ENCODE data around the gene IZUMO2.
"Not testable (repeated sequence)": the region's sequence is repeated elsewhere in the genome, so short reads cannot be mapped to it uniquely, and the experiment has no call there.

Gene IZUMO2

DNA sequence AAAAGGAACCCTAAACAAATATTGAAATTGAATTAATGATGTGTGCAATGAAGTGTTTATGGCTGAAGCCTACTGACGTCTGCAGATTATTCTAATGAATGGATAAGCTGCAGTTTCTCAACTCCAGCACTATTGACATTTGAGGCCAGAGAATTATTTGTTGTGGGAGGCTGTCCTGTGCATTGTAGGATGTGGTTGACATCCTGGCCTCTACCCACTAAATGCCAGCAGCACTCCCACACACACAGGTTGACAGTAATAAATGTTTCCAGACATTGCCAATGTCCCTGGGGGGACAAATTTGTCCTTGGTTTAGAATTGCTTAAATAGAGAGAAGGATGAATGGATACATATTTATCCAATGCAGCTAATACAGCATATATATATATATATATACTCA lies 21.1 kb upstream of the IZUMO2 start:
- no peak for DNase-seq (ENCODE audit: low read depth)

DNA sequence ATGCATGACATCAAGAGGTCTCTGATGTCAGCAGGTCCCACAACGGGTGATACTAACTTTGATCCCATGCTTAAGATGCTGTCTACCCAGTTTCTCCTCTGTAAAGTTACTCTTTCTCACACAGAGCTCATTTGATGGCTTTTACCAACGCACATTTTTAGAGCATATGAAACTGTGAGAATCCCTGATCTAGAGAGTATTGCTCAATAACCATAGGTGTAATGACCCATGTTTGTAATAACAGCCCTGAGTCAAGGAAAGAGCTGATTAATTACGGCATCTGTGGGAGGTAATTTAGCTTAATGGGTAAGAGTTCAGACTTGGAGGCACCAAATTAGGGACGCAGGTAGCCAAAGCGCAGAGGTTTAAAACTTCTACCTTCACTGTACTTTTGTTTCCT lies 18.0 kb upstream of the IZUMO2 start:
- no peak for DNase-seq (ENCODE audit: low read depth)

DNA sequence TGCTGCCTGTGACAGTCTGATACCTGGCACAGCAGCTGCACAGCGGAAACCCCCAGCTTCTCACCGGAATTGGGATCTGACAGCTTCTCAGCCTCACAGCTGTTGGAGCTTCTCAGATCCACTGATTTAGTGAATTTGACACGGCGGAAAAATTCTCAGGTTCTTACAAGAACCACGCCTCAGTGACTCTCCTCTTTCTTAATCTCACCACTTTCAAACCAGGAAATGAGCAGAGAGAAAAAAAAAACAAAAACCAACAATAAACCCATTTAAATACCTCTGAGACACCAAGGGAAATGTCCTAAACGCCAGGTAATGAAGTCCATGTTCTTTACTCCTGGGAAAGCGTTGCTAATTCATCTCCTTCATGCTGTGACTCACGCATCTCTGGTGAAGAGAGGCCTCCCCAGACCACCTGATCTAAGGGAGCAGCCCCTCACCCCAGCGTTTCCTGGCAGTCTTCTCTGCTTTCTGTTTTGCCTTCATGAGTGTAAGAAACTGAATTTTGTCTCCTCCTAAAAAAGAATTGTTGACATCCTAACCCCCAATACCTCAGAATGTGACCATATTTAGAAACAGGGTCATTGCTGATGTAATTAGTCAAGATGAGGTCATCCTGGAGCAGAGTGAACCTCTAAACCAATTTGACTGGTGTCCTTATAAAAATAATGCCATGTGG lies 15.9 kb upstream of the IZUMO2 start:
- no peak for DNase-seq (ENCODE audit: low read depth)

- DNase-seq (ENCODE audit: low read depth): no peak
These were observed 15.2 kb upstream of the IZUMO2 start for GRCh38 chr19:50178320-50178719.

- no peak for DNase-seq (ENCODE audit: low read depth)
These were observed 13.7 kb upstream of the IZUMO2 start for GRCh38 chr19:50176775-50177174.

DNA sequence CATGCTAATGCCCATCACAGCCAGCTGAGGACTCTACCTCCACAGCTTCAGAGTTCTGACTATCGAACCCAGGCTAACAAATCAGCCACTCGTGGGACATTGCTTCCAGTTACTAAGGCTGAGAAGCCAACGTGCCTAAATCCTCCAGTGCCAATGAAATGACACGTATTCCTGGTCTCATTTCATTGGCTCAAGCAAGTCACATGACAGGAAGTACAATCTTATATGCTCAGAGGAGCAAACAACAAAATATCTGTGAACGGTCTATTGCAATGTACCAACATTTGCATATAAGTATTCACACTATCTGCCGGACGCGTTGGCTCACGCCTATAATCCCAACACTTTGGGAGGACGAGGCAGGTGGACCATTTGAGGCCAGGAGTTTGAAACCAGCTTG lies 12.8 kb upstream of the IZUMO2 start:
- DNase-seq (ENCODE audit: low read depth): no peak

GRCh38 chr19:50174100-50174793 lies 11.2 kb upstream of the IZUMO2 start:
- no peak for DNase-seq (ENCODE audit: low read depth)

DNA sequence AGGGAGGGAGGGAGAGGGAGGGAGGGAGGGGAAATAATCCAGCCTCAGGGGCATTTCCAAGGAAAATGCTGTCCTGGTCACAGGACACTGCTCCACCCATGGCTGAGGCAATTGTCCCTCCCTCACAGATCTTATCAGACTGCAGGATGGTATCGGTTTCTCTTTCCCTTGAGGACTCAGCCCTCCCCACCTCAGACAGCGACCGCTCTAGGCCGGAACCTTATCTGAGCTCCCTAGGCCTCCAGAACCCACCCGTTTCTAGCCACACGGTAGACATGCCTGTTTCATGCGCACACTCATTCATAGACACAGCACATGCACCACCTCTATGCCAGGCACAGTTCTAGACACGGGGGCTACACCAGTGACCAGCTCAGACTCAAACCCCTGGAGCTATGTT lies 10.0 kb upstream of the IZUMO2 start:
- no peak for DNase-seq (ENCODE audit: low read depth)

DNA sequence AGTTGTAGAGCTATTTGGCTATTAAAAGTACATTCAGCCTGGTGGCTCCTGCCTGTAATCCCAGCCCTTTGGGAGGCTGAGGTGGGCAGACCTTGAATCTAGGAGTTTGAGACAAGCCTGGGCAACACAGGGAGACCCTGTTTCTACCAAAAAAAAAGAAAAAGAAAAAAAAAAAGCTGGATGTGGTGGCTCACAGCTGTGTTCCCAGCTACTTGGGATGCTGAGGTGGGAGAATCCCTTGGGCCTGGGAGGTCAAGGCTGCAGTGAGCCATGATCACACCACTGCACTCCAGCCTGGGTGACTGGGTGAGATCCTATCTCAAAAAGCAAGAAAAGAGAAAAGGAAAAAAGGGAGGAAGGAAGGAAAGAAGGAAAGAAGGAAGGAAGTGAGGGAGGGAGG lies 9.6 kb upstream of the IZUMO2 start:
- no peak for DNase-seq (ENCODE audit: low read depth)

GRCh38 chr19:50171752-50172151 lies 8.7 kb upstream of the IZUMO2 start:
- DNase-seq (ENCODE audit: low read depth): no peak

- DNase-seq (ENCODE audit: low read depth): no peak
These were observed 4.2 kb upstream of the IZUMO2 start for GRCh38 chr19:50167314-50167721.

DNA sequence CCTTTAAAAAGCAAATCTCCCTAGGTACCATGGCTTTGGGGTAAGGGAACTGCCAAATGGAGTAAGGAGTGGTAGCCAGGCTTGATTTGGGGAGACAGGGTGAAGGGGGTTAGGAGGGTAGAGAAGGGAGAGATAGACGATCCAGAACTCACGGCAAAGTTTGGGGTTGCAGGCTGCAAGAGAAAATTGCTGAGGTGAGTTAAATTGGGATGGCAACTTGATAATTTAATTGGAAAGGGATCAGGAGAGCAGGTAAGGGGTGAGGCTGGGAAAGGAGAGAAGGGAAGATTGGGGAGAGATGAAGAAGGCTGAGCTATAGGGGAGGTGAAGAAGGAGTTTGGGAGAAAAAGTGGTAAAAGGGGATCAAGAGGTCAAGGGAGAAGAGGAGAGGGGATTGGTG lies 4.0 kb downstream of the IZUMO2 start:
- no peak for DNase-seq (ENCODE audit: low read depth)

DNA sequence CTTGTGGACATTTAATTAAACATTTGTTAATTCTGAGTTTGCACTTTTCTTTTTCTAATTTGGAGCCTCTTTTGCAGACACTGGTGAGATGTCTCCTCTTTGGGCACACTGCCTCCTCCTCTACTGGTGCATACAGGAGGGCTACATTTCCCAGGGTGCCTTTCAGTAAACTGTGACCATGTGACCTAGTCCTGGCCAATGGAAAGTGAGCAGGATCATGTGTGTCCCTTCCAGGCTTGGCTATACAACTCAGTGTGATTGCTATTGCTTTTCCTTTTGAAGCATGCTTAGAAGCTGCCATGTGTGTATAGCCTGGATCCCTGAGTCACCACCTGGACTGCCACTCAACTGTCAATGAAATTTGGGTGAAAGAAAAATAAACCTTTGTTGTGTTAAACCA lies 4.5 kb downstream of the IZUMO2 start:
- no peak for DNase-seq (ENCODE audit: low read depth)

DNA sequence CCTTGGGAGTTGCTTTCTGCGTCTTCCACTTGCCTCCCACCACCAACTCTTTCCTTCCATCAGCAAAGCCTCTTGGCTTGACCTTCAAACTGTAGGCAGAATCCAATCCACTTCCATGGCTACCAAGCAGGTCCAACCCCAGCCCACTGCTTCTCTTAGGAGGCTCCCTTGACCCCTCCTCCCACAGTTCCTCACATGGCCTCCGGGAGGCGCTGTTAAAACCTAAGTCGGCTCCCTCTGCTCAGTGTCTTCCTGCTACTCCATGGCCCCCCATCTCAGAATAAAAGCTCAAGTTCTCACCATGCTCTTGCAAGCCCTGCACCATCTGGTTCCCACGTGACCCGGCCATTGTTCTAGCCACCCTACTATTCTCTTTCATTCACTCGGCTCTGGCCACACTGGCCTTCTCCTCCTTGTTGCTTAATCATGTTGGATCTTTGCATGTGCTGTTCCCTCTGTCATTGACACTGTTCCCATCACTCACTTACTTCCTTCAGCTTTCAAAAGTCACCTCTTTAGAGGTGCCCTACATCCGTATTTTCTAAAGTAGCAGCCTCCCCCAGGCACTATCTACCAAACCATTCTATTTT lies 7.5 kb downstream of the IZUMO2 start:
- no peak for DNase-seq (ENCODE audit: low read depth)

DNA sequence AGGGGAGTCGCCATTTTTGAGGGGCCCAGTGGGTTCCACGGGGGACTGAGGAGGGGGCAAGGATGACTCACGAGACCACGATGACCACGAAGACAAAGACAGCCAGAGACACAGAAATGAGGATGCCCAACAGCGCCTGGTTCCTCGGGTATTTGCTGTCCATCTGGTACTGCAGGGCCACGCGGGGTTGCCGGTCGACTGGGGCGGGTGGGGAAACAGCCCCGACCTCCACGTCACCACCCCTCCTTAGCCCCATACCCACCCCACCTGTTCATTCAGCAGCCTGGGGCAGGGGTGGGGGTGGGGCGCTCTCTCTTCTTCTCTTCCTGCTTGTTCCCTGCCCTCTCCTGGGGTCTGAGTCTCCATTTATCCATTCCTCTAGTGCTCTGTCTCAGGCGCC lies 8.6 kb downstream of the IZUMO2 start:
- no peak for DNase-seq (ENCODE audit: low read depth)

DNA sequence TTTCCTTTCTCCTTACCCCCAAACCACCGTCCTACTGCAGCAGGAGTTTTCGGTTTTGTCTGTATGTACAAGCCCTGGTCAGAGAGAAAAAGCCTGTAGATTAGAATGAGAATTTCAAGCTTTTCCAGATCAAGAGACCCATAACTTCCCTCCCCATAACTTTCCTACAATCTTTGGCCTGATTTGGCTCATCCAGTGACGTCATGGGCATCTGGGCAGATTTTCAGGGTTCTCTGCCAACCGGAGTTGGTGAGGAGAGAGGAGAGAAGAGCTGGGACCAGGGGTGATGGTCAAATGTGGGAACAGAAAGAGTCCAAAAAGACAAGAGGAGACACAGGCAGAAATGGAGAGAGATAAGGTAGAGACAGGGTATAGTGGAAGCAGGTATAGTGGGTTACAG lies 10.5 kb downstream of the IZUMO2 start:
- no peak for DNase-seq (ENCODE audit: low read depth)

GRCh38 chr19:50148528-50148927 lies 14.6 kb downstream of the IZUMO2 start:
- no peak for DNase-seq (ENCODE audit: low read depth)

GRCh38 chr19:50147462-50148423 lies 15.3 kb downstream of the IZUMO2 start:
- DNase-seq (ENCODE audit: low read depth): peak; percentile 51

DNA sequence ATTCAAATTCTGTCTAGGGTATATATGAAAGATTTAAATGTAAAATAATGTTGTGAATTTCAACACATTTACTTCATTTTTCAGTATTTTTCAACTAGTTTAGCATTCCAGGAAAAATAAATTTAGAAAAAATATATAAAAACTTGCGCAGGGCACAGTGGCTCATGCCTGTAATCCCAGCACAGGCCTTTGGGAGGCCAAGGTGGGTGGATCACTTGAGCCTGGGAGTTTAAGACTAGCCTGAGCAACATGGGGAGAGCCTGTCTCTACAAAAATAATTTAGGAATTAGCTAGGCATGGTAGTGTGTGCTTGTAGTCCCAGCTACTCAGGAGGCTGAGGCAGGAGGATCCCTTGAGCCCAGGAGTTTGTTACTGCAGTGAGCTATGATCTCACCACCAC lies 21.2 kb downstream of the IZUMO2 start:
- not testable (repeated sequence) for DNase-seq (ENCODE audit: low read depth)

DNA sequence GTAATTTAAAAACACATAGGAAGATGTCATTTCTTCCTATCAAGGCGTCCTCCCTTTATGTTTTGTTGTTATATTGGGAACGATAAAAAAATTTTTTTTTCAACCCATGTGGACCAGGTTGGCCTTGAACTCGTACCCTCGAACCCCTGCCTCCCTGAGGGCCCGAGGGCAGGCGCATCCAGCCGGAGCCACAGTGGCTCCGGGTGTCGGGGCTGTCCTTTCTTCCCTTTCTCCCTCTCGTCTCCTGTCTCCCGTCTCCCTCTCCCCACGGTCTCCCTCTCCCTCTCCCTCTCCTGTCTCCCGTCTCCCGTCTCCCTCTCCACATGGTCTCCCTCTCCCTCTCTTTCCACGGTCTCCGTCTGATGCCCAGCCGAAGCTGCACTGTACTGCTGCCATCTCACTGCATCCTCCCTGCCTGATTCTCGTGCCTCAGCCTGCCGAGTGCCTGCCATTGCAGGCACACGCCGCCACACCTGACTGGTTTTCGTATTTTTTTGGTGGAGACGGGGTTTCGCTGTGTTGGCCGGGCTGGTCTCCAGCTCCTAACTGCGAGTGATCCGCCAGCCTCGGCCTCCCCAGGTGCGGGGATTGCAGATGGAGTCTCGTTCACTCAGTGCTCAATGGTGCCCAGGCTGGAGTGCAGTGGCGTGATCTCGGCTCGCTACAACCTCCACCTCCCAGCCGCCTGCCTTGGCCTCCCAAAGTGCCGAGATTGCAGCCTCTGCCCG lies 22.8 kb downstream of the IZUMO2 start:
- not testable (repeated sequence) for DNase-seq (ENCODE audit: low read depth)

- not testable (repeated sequence) for DNase-seq (ENCODE audit: low read depth)
These were observed 26.3 kb downstream of the IZUMO2 start for GRCh38 chr19:50136603-50137365.

All from T-helper 22 cell (primary cell).